DND-41 (cell line): ENCODE measurements around the gene ASAH2.

Experiments
- CTCF ChIP-seq: IDR thresholded peaks from 2 replicates; pipeline ENCODE4 v1.5.1; 2012; ENCODE audit warnings: borderline replicate concordance, low read length, moderate library complexity, mild to moderate bottlenecking; ENCODE audit not compliant: poor library complexity, severe bottlenecking; ENCODE audit errors: extremely low read depth
- EZH2 ChIP-seq: IDR thresholded peaks from 3 replicates; pipeline ENCODE4 v1.6.1; 2012; ENCODE audit warnings: borderline replicate concordance, low read depth, mild to moderate bottlenecking, moderate library complexity, low read length, inconsistent platforms; ENCODE audit not compliant: severe bottlenecking

GRCh38 chr10:50299948-50300669 lies 48.8 kb upstream of the ASAH2 start:
- TF ChIP-seq CTCF (no peak), EZH2 (no peak)
